CD4-positive, alpha-beta T cell treated with Interferon alpha-2 for 1 hour (primary cell): ENCODE results near the gene MACROH2A1.

Experiments used
- DNase-seq, 2 donors: peaks; one replicate each; pipeline ENCODE4 v3.0.0-alpha.2; 2020 to 2022

Gene MACROH2A1

DNA sequence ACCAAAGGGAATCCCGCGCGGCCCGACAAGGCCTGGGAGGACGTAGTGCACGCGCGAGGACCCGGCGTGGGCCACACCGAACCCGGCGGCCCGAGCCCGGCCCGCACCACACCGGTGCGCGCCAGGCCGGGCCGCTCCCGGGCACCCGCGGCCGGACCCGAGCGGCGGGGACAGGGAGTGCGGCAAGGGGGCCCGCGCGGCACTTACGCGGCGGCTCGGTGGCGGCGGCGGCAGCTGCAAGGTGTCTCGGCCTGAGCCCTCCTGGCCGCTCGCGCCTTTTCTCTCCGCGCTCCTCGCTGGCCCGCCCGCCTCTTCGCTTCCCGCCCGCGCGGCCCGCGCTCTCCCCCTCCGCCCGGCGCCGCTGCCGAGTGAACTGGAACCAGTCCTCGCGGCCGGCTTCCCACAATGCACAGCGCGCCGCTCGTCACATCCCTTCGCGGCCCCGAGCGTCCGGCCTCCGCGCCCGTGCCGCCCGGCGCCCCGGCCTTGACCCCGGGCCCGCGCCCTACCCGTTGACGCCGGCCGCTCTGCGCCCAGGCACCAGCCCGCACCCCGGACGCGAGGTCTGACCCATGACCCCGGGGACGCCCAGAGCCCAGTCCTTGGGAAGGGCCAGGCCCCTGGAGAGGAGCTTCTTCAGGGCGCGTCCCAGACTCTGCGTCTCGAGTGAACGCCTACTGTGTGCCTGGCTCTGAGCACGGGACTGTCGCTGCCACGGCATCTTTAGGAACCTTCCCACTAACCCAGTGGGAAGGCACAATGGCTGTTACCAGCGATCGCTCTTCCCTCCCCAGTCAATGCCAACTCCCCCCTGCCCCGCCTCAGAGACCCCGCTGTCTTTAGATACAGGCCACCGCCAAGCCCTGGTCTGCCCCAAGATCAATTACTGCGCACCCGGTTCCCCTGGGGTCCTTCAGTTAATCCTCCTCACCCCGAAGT, at the start of gene MACROH2A1:
Gene MACROH2A1, minus strand, starts transcription at position 377 of the 939 bp plus-strand sequence. CDS start 10,138 bp downstream, outside the sequence.
- peak; percentile 82 to 85 for DNase-seq

GRCh38 chr5:135448071-135448739, 49.2 kb upstream of the MACROH2A1 start:
- no peak for DNase-seq

DNA sequence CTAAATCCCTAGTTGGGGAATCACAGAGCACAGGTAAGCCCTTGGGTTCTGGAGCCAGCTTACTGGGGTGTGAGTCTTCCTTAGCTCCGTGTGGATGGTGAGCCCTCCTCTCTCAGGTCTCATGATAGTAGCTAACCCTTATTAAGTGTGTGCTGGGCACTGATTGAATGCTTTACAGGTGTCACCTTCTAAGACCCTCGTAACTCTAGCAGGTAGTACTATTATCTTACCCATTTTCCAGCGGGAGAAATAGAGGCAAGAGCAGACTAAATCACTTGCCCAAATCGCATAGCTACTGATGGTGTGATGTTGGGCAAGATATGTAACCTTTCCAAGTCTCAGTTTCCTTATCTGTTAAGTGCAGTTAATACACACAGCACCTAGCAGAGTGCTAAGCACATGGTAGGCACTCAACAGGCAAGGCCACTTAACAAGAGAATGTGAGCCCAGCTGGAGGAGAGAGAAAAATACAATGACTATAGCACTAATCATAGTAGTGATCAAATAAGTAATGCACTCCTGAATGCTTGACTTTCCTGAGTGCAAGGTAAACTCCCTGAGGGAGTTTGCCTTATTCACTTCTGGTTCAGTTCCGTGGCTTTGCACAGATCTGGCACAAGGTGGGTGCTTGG, 48.4 kb upstream of the MACROH2A1 start, which contains the start of gene DCANP1:
Gene DCANP1, minus strand, starts transcription at position 51 of the 632 bp plus-strand sequence. CDS start 240 bp downstream, outside the sequence.
- DNase-seq: no peak

DNA sequence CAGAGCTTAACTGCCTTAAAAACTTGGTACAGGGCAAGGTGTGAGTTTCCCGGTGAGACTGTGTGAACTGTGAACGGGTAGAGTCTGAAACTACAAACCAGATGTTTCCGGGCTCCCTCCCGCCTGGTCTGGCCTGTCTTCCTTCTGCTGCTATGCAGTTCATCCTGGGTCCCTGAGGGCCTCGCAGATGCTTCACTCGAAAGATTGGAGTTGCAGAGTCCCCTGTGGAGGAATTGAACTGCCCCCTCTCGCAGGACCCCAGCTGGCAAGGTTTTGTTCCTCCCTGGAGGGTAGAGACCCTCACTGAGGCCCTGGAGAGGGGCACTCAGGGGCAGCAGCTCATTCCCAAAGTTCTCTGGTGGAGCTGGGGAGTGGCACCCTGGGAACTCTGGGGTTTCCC, 47.6 kb upstream of the MACROH2A1 start:
- no peak for DNase-seq

GRCh38 chr5:135446206-135446605, 47.2 kb upstream of the MACROH2A1 start:
- DNase-seq: no peak

GRCh38 chr5:135445306-135445985, 46.4 kb upstream of the MACROH2A1 start:
- DNase-seq: no peak

- no peak for DNase-seq
Measured at GRCh38 chr5:135444881-135445280, 45.9 kb upstream of the MACROH2A1 start.

GRCh38 chr5:135444360-135444759, 45.3 kb upstream of the MACROH2A1 start:
- peak in 1 of 2 donors; percentile 13 for DNase-seq

- DNase-seq: no peak
Measured at GRCh38 chr5:135443161-135443960, 44.3 kb upstream of the MACROH2A1 start.

GRCh38 chr5:135442431-135443160, 43.6 kb upstream of the MACROH2A1 start:
- no peak for DNase-seq

GRCh38 chr5:135441919-135442318, 42.9 kb upstream of the MACROH2A1 start:
- DNase-seq: no peak

GRCh38 chr5:135441350-135441831, 42.4 kb upstream of the MACROH2A1 start:
- DNase-seq: no peak

DNA sequence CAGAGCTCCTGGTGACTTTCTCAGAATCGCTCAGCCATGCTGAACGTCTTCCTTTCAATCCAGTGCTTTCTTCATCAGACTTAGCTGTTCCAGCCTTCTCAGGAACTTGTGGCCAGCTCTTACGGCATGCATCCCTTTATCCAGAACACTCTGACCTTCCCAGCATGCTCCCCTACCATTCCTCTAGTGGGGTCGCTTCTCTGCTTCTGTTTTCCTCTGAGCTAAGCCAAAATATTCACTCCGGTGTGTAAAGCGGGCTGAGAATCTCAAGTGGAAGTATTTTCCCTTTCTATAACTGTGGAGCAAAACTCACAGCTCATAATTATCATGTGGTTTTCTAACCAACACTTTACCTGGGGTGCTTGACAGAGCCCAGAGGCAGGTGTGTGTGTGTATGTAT, 41.9 kb upstream of the MACROH2A1 start:
- DNase-seq: no peak

DNA sequence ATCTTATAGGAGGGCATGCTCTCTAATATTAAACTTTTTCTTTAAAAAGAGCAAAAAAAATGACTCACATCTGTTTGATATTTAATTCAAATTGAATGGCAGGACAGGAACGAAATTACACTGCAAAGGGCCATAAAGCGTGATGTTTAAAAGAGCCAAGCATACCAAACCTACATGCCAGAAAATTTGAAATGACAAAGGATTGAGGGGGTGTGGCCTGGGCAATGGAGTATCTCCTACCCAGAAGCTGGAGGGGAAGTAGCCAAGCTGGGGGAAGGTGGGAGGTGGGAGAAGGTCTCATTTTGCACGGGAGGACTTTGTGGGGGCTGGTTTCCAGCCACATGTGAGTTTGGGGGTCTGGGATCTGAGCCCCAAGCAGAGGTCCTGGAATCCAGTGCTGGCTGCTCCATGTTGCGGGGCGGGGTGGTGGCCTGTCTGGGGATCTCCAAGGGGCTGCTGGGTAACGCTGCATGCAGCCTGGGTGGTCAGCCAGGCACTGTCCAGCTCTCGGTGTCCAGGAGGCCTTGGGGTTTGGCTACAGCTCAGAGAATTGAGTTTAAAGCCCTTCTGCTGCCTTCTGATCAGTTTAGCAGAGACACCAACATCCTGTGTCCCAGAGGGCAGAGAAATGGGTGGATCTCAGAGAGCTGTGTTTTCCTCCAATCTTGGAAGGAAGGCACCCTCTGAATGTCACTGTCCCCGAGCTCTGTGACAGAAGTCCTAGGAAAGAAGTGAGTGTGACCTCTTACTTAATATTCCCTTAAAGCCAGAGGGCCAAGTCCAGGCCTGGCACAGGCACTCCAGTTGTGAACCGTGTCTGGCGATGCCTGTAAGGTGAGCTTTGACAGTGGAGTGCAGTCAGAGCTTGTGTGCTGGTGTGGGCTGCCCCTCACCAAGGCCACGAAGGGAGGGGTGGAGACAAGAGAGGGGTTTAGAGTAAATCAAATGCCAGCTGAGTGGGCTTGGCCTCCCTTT, 40.5 kb upstream of the MACROH2A1 start:
- DNase-seq: no peak

DNA sequence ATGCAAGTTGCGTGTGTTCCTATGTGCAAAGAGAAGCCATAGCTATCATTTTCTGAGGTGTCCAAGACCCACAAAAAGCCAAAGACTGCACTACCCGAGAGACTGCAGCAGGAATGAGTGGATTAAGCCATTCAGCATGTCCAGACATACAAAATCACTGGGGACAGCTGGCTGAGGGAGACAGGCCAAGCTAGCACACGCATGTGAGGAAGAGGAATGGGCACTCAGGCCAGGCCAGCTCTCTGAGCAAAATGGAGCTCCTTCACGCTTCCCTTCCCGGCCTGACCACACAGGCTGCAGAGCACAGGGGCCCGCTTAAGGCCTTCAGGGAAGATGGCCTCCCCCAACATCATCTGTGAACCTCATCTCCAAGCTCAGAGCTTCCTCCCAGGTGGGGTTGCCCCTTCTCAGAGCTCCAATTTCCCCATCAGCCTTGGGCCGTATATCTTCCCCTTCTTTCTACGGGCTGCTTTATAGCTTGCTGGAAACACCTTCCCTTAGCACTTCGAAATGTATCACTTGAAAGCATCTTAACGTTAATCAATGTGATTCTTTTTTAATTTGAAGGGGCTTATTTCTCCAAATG, 39.7 kb upstream of the MACROH2A1 start:
- DNase-seq: no peak

GRCh38 chr5:135437796-135438560, 38.9 kb upstream of the MACROH2A1 start:
- DNase-seq: no peak

DNA sequence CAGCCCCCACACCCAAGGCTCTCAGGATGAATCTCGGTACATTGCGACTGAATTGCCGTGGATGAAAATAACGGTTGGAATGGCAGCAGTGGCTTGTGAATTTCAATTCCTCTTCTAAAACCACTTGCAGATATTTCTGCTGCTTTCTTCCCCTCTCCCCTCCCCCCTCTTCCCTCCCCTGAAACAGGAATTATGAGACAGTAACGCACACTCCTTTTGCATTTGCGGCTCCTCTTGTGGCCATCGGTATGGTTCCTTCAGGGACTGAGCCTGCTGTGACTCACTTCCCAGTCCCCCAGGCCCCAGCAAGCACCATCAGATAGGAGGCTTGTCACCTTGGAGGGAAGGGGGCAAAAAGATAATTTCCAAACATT, 38.4 kb upstream of the MACROH2A1 start:
- peak in 1 of 2 donors; percentile 54 for DNase-seq

- DNase-seq: no peak
Measured at GRCh38 chr5:135436951-135437418, 38.0 kb upstream of the MACROH2A1 start.
